EH (cell line): ENCODE measurements around the gene MYLK4.

ENCODE experiments used
- DNase-seq: peaks from one replicate; pipeline ENCODE4 v3.0.0-alpha.2; 2015; ENCODE audit warnings: low read depth

The MYLK4 gene

DNA sequence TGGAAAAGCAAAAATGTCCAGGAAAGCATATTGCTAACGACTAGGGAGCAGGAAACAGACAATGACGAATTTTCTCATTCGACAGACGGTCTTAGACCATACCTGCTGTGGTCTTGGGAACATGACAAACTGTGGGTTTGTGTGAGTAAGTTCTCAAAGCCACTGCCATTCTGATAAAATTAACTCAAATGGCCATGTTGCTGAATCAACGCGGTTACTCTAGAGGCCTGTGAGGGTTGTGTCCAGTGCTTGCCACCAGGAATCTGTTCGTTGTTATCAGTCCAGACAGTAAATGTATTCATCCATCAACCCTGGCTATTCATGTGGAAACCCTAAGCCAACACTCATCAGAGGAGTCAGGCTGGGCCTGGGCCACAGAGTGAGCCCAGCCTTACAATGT lies 124.3 kb downstream of the MYLK4 start:
- DNase-seq = no peak

DNA sequence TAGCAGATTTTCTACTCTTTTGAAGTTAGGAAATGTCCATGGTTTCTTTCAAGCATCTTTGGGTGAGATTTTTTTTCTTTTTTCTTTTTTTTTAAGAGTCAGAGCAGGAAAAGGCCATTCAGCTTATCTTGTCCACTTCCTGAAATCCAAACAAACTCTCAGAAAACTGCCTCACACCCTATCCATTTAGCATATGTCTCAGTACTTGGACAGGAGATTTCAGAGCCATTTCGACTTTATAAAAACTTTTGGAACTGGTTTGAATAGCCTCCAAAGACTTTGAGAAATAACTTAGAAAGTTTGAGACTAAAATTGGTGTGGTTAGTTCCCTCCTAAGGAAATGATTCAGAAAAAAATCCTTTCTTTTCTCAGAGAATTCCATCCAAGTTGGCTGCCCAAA lies 125.1 kb downstream of the MYLK4 start:
- DNase-seq = no peak

DNA sequence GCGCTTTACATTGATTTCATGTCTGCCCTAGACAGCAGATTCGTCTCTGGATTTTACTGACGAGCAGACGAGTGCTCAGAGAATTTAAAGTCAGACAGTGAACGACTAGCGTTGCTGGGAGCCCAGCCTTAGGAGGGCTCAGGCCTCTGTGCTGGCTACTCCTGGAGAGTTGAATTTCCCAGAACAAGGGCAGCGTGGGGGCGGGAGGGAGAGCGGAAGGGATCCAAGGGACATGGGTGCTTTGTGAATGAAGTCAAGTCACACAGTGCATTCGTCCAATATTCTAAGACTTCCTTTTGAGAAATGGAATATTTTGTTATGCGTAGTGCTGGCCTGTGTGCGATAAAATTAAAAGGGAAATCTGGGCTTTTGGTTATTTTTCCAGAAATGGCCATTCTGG lies 126.5 kb downstream of the MYLK4 start:
- no peak for DNase-seq

DNA sequence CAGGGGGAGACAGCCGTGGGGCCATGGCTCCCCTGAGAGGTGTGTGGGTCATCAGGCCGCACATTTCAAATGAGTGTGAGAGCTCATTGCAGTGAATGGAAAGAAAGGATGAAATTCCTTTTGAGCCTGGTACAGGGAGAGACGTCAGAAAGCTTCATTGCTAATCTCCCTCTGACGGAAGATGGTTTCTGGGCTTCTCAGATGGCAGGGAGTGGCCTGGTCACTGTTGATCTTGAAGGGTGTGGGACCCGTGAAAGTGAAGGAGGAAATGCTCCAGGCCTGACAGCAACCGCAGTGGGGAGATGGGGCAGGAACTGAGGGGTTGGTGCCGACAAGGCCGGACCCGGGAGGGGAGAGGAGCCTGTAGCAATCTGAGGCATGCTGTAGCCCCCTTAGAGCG lies 127.4 kb downstream of the MYLK4 start:
- DNase-seq = no peak

DNA sequence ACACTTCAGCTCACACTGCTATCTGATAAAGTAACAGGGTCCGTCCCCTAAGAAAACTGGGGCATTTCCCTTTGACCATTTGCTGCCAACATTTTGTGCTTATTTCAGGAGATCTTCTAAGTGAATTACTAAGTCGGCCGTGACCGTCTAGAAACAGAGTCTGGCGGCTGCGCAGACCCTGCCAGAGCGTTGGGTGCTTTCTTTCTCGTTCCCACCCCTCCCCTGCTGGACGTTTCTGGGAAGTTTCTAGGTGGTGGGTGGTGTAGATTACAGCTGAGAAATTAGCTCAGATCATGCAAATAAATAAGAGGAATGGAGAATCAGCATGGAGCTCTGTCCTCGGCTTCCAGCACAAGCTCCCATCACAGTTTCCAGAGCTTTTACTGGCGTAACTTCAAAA lies 128.1 kb downstream of the MYLK4 start:
- DNase-seq = no peak

DNA sequence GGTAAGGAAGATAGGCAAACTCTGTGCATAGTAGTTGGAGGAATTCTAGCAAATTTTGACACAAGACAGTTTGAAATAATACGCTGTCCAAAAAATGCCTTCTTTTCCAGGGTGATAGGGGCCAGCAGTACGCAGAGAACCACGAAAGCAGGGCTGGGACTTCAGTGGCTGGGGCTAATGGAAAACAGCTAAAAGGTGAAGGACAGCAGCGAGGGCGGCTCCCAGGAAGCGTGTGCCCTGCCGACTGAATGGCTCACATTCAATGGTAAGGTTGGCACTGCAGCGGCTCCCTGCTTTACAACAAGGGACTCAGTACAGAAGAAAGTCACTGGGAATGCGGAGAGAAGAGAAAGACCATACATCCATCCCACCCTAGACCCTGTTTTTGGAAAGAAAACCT lies 131.1 kb downstream of the MYLK4 start:
- no peak for DNase-seq

DNA sequence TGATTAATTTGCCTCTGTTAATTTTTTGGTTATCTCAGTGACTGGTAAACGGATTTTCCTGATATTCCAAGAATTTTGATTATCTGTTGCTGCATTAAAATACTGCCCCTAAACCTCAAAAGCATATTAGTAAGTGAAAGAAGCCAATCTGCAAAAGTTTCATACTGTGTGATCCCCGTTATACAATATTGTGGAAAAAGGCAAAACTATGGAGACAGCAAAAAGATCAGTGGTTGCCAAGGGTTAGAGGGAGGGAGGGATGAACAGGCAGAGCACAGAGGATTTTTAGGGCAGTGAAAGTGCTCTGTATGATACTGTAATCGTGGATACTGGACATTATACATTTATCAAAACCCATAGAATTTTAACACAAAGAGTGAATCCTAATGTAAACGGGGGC lies 133.0 kb downstream of the MYLK4 start:
- no peak for DNase-seq

DNA sequence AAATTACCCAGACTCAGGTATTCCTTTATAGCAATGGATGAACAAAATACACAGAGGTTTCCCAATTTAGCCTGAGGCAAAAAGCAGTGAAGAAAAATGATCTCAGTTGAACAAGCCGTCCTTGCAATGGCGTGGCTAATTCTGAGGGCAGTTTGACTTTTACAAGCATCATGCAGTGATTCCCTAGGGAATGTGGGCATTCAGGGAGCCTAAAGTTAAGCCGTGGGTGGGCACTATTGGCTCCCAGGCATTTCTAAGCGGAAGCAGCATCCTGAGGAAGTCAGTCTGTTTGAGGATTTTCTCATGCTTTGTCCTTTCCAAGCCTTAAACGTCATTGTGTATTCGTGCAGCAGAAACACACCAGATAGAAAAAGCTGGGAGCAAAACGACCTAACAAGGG lies 133.9 kb downstream of the MYLK4 start:
- DNase-seq = peak; percentile 53

DNA sequence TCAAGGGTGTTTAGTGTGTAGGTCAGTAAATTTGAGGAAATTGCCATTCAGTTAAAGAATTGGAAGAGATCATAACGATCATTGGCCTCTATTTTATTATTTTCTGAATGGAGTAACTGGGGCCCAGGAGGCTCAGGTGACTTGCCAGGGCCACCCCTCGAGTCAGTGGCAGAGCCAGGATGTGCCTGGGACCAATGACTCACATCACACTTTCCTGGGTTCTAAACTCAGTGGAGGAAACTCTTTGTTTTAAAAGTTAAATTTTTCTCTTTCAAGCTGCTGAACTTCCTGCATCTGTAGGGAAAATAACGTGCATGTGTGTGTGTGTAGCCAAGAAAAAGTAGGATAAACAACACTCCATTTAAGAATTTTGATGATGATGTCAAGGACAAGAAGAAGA lies 135.5 kb downstream of the MYLK4 start:
- no peak for DNase-seq

DNA sequence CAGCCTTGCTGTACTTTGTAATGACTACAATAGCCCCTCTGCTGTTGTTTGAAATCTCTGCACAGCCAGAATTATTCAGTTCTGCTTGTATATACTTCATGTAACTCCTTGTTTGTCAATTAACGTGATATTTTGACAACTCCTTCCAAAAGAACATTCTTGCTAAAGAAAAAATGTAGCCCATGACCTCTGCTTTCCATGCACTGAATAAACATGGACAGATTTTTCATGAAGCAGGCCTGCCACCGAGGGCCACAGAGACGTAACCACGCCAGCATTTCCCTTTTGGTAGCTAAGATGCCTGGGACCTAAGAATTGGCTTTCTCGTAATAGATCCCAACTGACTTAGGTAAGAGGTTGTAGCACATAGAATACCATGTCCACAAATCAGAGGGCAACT lies 135.9 kb downstream of the MYLK4 start:
- no peak for DNase-seq

DNA sequence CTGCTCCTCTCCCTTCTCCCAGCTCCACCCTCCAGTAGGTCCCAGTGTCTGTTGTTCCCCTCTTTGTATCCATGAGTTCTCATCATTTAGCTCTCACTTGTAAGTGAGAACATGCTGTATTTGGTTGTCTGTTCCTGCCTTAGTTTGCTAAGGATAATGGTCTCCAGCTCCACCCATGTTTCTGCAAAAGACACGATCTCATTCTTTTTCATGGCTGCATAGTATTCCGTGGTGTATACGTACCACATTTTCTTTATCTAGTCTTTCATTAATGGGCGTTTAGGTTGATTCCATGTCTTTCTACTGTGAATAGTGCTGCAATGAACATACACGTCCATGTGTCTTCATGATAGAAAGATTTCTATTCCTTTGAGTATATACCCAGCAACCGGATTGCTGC lies 136.6 kb downstream of the MYLK4 start:
- DNase-seq = no peak
